AG09319 (cell line): ENCODE measurements around the gene FARP1.

Source experiments
- DNase-seq: peaks from one replicate; pipeline ENCODE4 v3.0.0-alpha.2; 2010; ENCODE audit warnings: low read depth; ENCODE audit errors: extremely low read depth
- TF ChIP-seq, protein P1 (sequence below): IDR thresholded peaks from 2 replicates; pipeline ENCODE4 v1.5.1; 2011; ENCODE audit warnings: low read depth, mild to moderate bottlenecking, inconsistent platforms, low read length, moderate library complexity

Gene FARP1

DNA sequence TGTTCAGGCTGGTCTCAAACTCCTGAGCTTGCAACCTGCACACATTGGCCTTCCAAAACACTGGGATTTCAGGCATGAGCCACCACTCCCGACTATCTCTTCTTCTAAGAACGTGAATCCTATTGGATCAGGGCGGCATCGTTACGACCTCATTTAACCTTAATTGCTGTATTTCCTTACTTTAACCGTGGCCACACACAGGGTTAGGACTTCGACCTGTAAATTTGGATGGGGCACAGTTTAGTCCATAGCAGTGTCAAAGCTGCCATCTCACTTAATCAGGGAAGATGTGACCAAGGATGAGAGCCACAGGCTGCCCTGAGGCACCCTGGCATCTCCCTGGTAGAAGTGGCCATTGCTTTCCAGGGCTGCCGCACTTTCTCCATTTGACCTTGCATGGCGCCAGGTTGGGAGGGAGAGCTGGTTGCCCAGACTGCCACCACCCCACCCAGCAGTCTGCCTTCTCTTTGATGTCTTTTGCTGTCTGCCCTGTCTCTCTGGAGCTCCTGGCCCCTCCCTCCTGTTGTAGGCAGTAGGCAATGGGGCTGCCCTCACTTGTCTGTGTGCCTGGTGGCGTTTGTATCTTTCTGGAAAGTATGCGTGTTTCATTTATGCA, 175.5 kb downstream of the FARP1 start:
- TF ChIP-seq, protein P1, sequence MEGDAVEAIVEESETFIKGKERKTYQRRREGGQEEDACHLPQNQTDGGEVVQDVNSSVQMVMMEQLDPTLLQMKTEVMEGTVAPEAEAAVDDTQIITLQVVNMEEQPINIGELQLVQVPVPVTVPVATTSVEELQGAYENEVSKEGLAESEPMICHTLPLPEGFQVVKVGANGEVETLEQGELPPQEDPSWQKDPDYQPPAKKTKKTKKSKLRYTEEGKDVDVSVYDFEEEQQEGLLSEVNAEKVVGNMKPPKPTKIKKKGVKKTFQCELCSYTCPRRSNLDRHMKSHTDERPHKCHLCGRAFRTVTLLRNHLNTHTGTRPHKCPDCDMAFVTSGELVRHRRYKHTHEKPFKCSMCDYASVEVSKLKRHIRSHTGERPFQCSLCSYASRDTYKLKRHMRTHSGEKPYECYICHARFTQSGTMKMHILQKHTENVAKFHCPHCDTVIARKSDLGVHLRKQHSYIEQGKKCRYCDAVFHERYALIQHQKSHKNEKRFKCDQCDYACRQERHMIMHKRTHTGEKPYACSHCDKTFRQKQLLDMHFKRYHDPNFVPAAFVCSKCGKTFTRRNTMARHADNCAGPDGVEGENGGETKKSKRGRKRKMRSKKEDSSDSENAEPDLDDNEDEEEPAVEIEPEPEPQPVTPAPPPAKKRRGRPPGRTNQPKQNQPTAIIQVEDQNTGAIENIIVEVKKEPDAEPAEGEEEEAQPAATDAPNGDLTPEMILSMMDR, result no peak
- DNase-seq, result no peak

DNA sequence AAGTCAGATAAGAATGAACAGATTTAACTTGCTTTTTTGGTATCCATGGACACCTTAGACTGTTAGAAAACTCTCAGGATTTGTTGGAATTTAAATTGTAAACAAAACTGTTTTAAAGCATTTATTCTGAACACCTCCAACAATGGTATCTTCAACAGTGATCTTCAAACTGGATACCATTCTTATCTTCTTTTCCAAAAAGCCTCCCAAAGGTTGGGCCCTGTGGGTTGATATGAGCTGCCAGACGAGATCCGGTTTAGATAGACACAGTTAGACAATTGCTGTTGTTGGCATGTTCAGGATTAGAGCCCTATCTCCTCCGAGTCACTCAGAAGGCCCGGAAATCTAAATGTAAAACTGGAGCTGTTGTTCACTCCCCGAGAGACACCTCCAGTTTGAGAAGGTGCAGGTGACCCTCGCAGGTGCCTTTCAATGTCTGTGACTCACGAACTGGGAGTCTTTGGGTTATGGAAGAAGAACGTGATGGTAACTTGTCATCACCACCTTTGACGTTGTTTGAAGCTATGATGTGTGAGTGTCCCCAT, 177.7 kb downstream of the FARP1 start:
- TF ChIP-seq, protein P1, result no peak

DNA sequence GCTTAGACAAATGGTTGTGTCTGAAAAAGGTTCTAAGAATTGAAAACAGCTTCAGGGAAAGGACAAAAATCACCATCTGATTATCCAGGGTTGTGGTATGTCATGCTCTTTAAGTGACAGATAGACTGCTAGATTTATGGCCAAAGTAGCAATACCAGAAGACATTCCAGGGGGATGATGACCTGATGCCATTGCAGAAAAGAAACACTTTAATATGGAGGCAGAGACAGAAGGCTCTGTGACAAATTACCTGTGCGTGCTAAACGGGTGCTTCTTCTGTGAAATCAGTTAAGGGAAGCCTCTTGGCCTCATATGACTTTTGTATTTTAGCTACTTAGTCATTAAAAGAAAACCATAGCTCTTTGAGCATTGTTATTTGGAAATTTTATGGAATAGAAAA, 178.5 kb downstream of the FARP1 start:
- TF ChIP-seq, protein P1, result no peak
- DNase-seq, result no peak

More for the DNA sequence above, 177.7 kb downstream of the FARP1 start:
- DNase-seq, result no peak

DNA sequence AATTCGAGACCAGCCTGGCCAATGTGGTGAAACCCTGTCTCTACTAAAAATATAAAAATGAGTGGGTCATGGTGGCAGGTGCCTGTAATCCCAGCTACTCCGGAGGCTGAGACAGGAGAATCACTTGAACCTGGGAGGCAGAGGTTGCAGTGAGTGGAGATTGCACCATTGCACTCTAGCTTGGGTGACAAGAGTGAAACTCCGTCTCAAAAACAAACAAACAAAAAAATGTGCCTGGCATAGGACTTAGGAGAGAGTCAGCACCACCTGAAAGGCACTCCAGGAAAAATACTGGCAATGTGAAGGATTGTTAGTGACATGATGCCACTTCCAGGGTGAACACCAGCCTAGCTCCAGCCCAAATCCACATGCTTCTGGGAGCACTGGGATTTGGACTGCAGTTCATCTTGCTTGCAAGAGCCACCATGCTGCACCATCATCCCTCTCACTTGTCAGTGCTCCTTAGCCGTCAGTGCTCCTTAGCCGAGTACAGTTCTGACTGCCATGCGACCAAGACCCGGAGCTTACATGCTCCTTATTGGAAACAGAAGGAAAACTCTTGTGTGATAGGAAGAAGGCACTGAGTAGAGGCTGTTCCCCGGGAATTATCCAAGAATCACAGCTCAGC, 179.3 kb downstream of the FARP1 start:
- DNase-seq, result no peak
- TF ChIP-seq, protein P1, result no peak

DNA sequence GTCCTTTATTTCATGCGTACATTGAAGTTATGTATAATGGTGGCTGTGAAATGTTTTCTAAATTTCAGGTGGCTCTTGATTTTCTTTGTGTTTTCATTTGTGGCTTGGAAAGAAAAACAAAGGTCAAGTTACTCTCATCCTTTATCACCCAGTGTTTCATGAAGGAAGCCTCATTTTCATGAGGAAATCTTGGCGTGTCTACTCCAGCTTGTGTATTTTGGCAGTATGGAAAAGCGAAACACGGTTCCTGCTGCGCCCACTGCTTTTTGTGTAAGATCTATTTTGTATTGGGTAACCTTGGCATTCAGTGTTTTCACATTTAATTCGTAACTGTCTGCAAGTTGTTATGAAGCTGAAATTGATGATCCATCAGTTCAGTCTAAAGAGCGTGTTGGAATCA, 181.2 kb downstream of the FARP1 start:
- no peak for DNase-seq
- TF ChIP-seq, protein P1, result no peak

DNA sequence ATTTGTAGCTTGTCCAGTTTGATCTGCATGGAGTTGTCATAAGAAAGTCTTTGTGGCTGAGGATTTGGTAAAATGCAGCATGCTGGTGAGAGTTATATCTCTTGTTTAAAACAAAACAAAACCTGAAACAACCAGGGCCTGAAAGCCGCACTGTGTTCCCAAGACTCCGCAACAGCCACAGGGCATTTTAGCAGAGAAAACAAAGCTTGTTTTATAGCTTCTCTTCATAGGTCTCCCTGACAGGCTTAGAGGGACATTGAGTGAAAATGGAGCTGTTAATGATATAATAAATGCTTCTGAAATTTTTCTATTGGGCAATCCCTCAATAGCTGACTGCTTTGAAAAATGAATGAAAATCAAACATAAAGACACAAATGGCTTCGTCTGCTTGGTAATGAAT, 182.8 kb downstream of the FARP1 start:
- DNase-seq, result no peak
- TF ChIP-seq, protein P1, result no peak

DNA sequence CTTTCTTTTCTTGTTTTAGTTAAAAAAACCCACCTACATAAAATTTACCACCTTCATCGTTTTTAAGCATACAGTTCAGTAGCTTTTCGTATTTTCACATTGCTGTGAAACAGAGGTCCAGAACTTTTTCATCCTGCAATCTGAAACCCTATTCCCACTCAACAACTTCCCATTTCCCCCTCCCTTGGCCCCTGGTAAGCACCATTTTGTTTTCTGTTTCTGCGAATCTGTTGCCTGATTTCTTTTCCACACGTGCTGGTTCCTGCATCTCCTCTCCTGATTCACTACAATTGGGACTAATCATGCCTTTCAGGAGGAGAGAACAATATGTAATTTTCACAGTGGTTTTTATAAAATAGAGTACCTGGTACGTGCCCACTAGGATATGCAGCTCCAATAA, 183.4 kb downstream of the FARP1 start:
- DNase-seq, result no peak
- TF ChIP-seq, protein P1, result no peak
